Mammary epithelial cell (primary cell): ENCODE measurements around the gene KSR2.

Source experiments
- CTCF ChIP-seq, 2 donors: IDR thresholded peaks in 1 of 2; conservative IDR thresholded peaks in 1 of 2; 2 replicates each; pipeline ENCODE4 v1.5.1; 2011 to 2012; ENCODE audit warnings: inconsistent platforms in 2 of 2, low read length in 2 of 2, mild to moderate bottlenecking in 2 of 2, control low read depth in 1 of 2, low read depth in 1 of 2; ENCODE audit not compliant: insufficient read depth in 1 of 2; ENCODE audit errors: extremely low read depth in 1 of 2
- EZH2 ChIP-seq: IDR thresholded peaks from 2 replicates; pipeline ENCODE4 v1.6.1; 2012; ENCODE audit warnings: low read length, inconsistent platforms, borderline replicate concordance

GRCh38 chr12:117645473-117645872 lies 323.3 kb downstream of the KSR2 start:
- TF ChIP-seq EZH2 (no peak), CTCF (conservative IDR thresholded peaks at IDR 0.05 in 1 of 2, IDR thresholded peaks at IDR 0.05 in 1 of 2; ENCODE audit: extremely low read depth in 1 of 2, insufficient read depth in 1 of 2, low read depth in 1 of 2, low read length in 2 of 2) (no peak)
